Thoracic aorta (tissue), 2 donors: ENCODE data around the gene OR8U1. TPM values are rescaled to one million over a fixed set of nuclear protein-coding genes. Genes with fewer than 3 reads are reported as not detected.
"Not testable (repeated sequence)": the region's sequence is repeated elsewhere in the genome, so short reads cannot be mapped to it uniquely, and the experiment has no call there.

Experiments
- ATAC-seq: fragments of 150-250 bp; one replicate; pipeline ENCODE4 v1.8.0; 2017; ENCODE audit warnings: low read depth; ENCODE audit not compliant: insufficient number of reproducible peaks, low FRiP score
- DNase-seq: peaks from one replicate; pipeline ENCODE4 v3.0.0-alpha.2; 2020; ENCODE audit warnings: low spot score
- H3K27ac ChIP-seq, 2 donors: fragments of 200-600 bp; sonication (generic); 1 replicate in 1 of 2; 2 replicates in 1 of 2; pipeline ENCODE4 v1.5.1; 2016; ENCODE audit warnings: mild to moderate bottlenecking in 2 of 2, moderate library complexity in 2 of 2
- H3K27me3 ChIP-seq: fragments of 200-600 bp; sonication (generic); replicated peaks from 2 replicates; pipeline ENCODE4 v1.6.0; 2016; ENCODE audit warnings: mild to moderate bottlenecking; ENCODE audit not compliant: insufficient read depth
- H3K36me3 ChIP-seq: fragments of 200-600 bp; sonication (generic); one replicate; pipeline ENCODE4 v1.5.1; 2016
- H3K4me1 ChIP-seq, 2 donors: fragments of 200-600 bp; sonication (generic); 1 replicate in 1 of 2; 2 replicates in 1 of 2; pipeline versions ENCODE4 v1.5.1 to v1.6.0; 2016; ENCODE audit warnings: low read depth in 2 of 2, mild to moderate bottlenecking in 1 of 2; ENCODE audit not compliant: control insufficient read depth in 1 of 2
- H3K4me3 ChIP-seq: fragments of 200-600 bp; sonication (generic); 2 replicates; pipeline ENCODE4 v1.5.1; 2016; ENCODE audit warnings: mild to moderate bottlenecking
- H3K9me3 ChIP-seq: fragments of 200-600 bp; sonication (generic); 2 replicates; pipeline ENCODE4 v1.5.1; 2016
- CTCF ChIP-seq: fragments of 200-600 bp; sonication (generic); IDR thresholded peaks from one replicate; pipeline ENCODE4 v1.5.1; 2019; ENCODE audit warnings: antibody characterized with exemption
- total RNA-seq, 2 donors: library from RNA; depleted of rRNA; stranded (reverse); fragments of >200 nt; gene quantifications; one replicate each; pipeline versions ENCODE4 v1.1.0 to v1.2.3, GENCODE V29; 2016

The OR8U1 gene
- total RNA-seq, 2 donors from 2014 or later, result not detected

- Histone ChIP-seq H3K4me3 (no peak within 1 kb of the TSS), H3K9me3 (no peaks in the 10 kb centered on the region), H3K27me3 (no peaks in the 10 kb centered on the region), H3K27ac (no peak within 1 kb of the TSS), H3K4me1 (no peaks in the 10 kb centered on the region), H3K36me3 (no peaks in the 10 kb centered on the region)
- no peak for TF ChIP-seq CTCF
- DNase-seq (no peak), ATAC-seq (no peak)
Measured at GRCh38 chr11:56353991-56354390, 21.4 kb upstream of the OR8U1 start, which contains the start of gene OR8J1. OR8J1 (plus strand) TSS chr11:56354291; CDS start chr11:56360247, 5,956 bp downstream.

GRCh38 chr11:56380120-56380519 lies 4.7 kb downstream of the OR8U1 start:
- H3K9me3 ChIP-seq, result no peaks in the 10 kb centered on the region
- no peak overlapping the region for H3K4me3 ChIP-seq
- no peak for TF ChIP-seq CTCF
- H3K4me1 ChIP-seq, result no peaks in the 10 kb centered on the region
- no peak for ATAC-seq
- H3K27me3 ChIP-seq, result no peaks in the 10 kb centered on the region
- H3K36me3 ChIP-seq, result no peaks in the 10 kb centered on the region
- H3K27ac ChIP-seq, result no peak overlapping the region
- no peak for DNase-seq

- Histone ChIP-seq H3K27me3 (no peaks in the 10 kb centered on the region), H3K4me3 (no peak overlapping the region), H3K36me3 (no peaks in the 10 kb centered on the region), H3K27ac (no peak overlapping the region), H3K4me1 (no peaks in the 10 kb centered on the region), H3K9me3 (no peaks in the 10 kb centered on the region)
- ATAC-seq, result no peak
- no peak for TF ChIP-seq CTCF
- DNase-seq, result no peak
Measured at GRCh38 chr11:56394381-56394780, 19.0 kb downstream of the OR8U1 start.

DNA sequence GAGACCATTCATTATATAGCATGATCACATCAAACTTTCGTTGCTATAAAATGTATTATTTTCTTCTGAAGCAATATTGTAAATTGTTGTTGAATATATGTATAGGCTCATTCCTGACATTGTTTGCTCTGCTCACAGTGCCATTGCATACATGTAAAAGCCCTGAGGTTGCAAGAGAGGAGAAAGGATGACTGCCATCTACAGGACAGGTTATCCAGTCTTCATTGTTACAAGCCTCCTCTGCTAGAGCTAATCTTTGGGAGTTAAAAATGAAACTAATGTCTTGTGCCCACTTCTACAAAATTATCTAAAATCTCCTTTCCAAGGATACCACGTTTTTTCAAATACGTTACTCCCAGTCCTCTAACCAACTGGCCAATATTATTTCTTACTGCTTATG lies 20.6 kb downstream of the OR8U1 start:
- Histone ChIP-seq H3K27ac (no peak overlapping the region), H3K36me3 (no peaks in the 10 kb centered on the region), H3K27me3 (no peaks in the 10 kb centered on the region), H3K4me1 (no peaks in the 10 kb centered on the region), H3K4me3 (no peak overlapping the region), H3K9me3 (no peaks in the 10 kb centered on the region)
- DNase-seq (no peak), ATAC-seq (no peak)
- TF ChIP-seq CTCF, result no peak

DNA sequence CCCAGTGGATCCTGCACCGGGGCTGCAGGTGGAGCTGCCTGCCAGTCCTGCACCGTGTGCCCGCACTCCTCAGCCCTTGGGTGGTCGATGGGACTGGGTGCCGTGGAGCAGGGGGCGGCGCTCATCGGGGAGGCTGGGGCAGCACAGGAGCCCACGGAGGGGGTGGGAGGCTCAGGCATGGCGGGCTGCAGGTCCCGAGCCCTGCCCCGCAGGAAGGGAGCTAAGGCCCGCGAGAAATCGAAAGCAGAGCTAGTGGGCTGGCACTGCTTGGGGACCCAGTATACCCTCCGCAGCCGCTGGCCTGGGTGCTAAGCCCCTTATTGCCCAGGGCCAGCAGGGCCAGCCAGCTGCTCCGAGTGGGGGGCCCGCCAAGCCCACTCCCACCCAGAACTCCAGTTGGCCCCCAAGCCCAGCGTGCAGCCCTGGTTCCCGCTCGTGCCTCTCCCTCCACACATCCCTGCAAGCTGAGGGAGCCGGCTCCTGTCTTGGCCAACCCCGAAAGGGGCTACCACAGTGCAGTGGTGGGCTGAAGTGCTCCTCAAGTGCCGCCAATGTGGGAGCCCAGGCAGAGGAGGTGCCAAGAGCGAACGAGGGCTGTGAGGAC lies 26.5 kb downstream of the OR8U1 start:
- H3K4me3 ChIP-seq, H3K27ac ChIP-seq, H3K4me1 ChIP-seq, ATAC-seq, H3K27me3 ChIP-seq, H3K36me3 ChIP-seq, DNase-seq, H3K9me3 ChIP-seq: not testable (repeated sequence)

- TF ChIP-seq CTCF, result no peak
- no peaks in the 10 kb centered on the region for H3K36me3 ChIP-seq
- ATAC-seq (no peak), DNase-seq (no peak)
- H3K27ac ChIP-seq, result no peak overlapping the region
- no peaks in the 10 kb centered on the region for H3K4me1 ChIP-seq
- no peak overlapping the region for H3K4me3 ChIP-seq
- H3K9me3 ChIP-seq, result no peaks in the 10 kb centered on the region
- no peaks in the 10 kb centered on the region for H3K27me3 ChIP-seq
Measured at GRCh38 chr11:56404393-56404792, 29.0 kb downstream of the OR8U1 start.
